DMS 273 treated with DMSO at 0.1 percent for 48 hours (cell line): ENCODE measurements around the gene SDHAF2.
"Not testable (repeated sequence)": the region's sequence is repeated elsewhere in the genome, so short reads cannot be mapped to it uniquely, and the experiment has no call there.

Experiments used
- DNase-seq: peaks from one replicate; lab custom pipeline; 2025; lab: John Stamatoyannopoulos, UW

SDHAF2 gene

GRCh38 chr11:61425367-61426131 lies 4.4 kb upstream of the SDHAF2 start:
- no peak for DNase-seq

GRCh38 chr11:61429346-61429690 lies 606 bp upstream of the SDHAF2 start:
- DNase-seq, result no peak

- not testable (repeated sequence) for DNase-seq
These were observed 915 bp downstream of the SDHAF2 start for GRCh38 chr11:61430839-61431238.

- no peak for DNase-seq
These were observed 7.6 kb downstream of the SDHAF2 start for GRCh38 chr11:61437496-61437895.

GRCh38 chr11:61439615-61440014 lies 9.7 kb downstream of the SDHAF2 start:
- no peak for DNase-seq

GRCh38 chr11:61442616-61443015 lies 12.7 kb downstream of the SDHAF2 start:
- DNase-seq, result no peak

GRCh38 chr11:61445516-61445915 lies 15.6 kb downstream of the SDHAF2 start:
- no peak for DNase-seq

- DNase-seq, result peak; percentile 21
These were observed 16.3 kb downstream of the SDHAF2 start for GRCh38 chr11:61446211-61446651.

- no peak for DNase-seq
These were observed 18.0 kb downstream of the SDHAF2 start for GRCh38 chr11:61447601-61448551.

- no peak for DNase-seq
These were observed 18.6 kb downstream of the SDHAF2 start for GRCh38 chr11:61448552-61448927.

GRCh38 chr11:61452825-61453224 lies 22.9 kb downstream of the SDHAF2 start:
- no peak for DNase-seq

- DNase-seq, result no peak
These were observed 23.8 kb downstream of the SDHAF2 start for GRCh38 chr11:61453695-61454094.

- DNase-seq, result no peak
These were observed 24.6 kb downstream of the SDHAF2 start for GRCh38 chr11:61454520-61454919.

- DNase-seq, result peak; percentile 35
These were observed 30.6 kb downstream of the SDHAF2 start for GRCh38 chr11:61460474-61460881.

GRCh38 chr11:61460986-61461385 lies 31.1 kb downstream of the SDHAF2 start:
- no peak for DNase-seq

GRCh38 chr11:61467602-61468001 lies 37.7 kb downstream of the SDHAF2 start:
- not testable (repeated sequence) for DNase-seq

GRCh38 chr11:61468002-61468401 lies 38.1 kb downstream of the SDHAF2 start:
- DNase-seq, result no peak

GRCh38 chr11:61472282-61472681 lies 42.4 kb downstream of the SDHAF2 start:
- DNase-seq, result no peak

GRCh38 chr11:61472868-61473267 lies 42.9 kb downstream of the SDHAF2 start:
- DNase-seq, result no peak

GRCh38 chr11:61473370-61474012 lies 43.6 kb downstream of the SDHAF2 start:
- DNase-seq, result no peak

GRCh38 chr11:61474013-61474643 lies 44.2 kb downstream of the SDHAF2 start:
- DNase-seq, result no peak

- no peak for DNase-seq
These were observed 45.5 kb downstream of the SDHAF2 start for GRCh38 chr11:61475433-61475832.
